Vagina (tissue), 2 donors: ENCODE data around the gene PHACTR4.

ENCODE experiments used
- CTCF ChIP-seq, 3 experiments: fragments of 450-650 bp in 2 of 3; fragments of 200-600 bp in 1 of 3; sonication (generic) in 1 of 3; IDR thresholded peaks; one replicate each; pipeline ENCODE4 v1.5.1; 2017 to 2019; ENCODE audit warnings: antibody characterized with exemption in 3 of 3, mild to moderate bottlenecking in 2 of 3, moderate library complexity in 2 of 3
- POLR2AphosphoS5 ChIP-seq, 2 donors: sonication (generic); formaldehyde crosslinking; IDR thresholded peaks; one replicate each; pipeline ENCODE4 v1.9.0; 2017; ENCODE audit warnings: antibody characterized with exemption in 2 of 2, mild to moderate bottlenecking in 2 of 2, low read depth in 1 of 2; ENCODE audit not compliant: insufficient read depth in 1 of 2

- TF ChIP-seq CTCF (IDR thresholded peaks at IDR 0.05) (no peak), POLR2AphosphoS5 (IDR thresholded peaks at IDR 0.05; ENCODE audit: insufficient read depth in 1 of 2, low read depth in 1 of 2) (no peak)
Measured at GRCh38 chr1:28416509-28417194, 47.1 kb downstream of the PHACTR4 start.
